Neural cell (in vitro differentiated cells): ENCODE measurements around the gene DNAAF5. TPM values are rescaled to one million over a fixed set of nuclear protein-coding genes. Genes with fewer than 3 reads are reported as not detected.

Experiments
- H2AFZ ChIP-seq: fragments of 200-600, 300-800 bp; sonication (generic), shearing (Covaris generic); 2 replicates; pipeline ENCODE4 v1.6.0; 2014; ENCODE audit warnings: low read depth, mild to moderate bottlenecking, antibody characterized with exemption, low read length, moderate library complexity
- H3F3A ChIP-seq: fragments of 200-600 bp; shearing (Covaris generic); 2 replicates; pipeline ENCODE4 v1.6.1; 2016; ENCODE audit warnings: mild to moderate bottlenecking, moderate library complexity, mixed read lengths, antibody characterized with exemption, low read length; ENCODE audit not compliant: insufficient read depth, poor library complexity, severe bottlenecking
- H3K27ac ChIP-seq: fragments of 200-600, 300-800 bp; sonication (generic), shearing (Covaris generic); 2 replicates; pipeline ENCODE4 v1.5.1; 2014; ENCODE audit warnings: mild to moderate bottlenecking, low read length, moderate library complexity
- H3K27me3 ChIP-seq: fragments of 300-800, 200-600 bp; sonication (generic), shearing (Covaris generic); 2 replicates; pipeline ENCODE4 v1.6.0; 2014; ENCODE audit warnings: mild to moderate bottlenecking, low read depth, low read length, moderate library complexity; ENCODE audit not compliant: insufficient read depth
- H3K36me3 ChIP-seq: fragments of 300-800, 200-600 bp; sonication (generic), shearing (Covaris generic); 2 replicates; pipeline ENCODE4 v1.5.1; 2014; ENCODE audit warnings: mild to moderate bottlenecking, antibody characterized with exemption, low read length, moderate library complexity; ENCODE audit not compliant: insufficient read depth
- H3K4me2 ChIP-seq: fragments of 300-800, 200-600 bp; sonication (generic), shearing (Covaris generic); 2 replicates; pipeline ENCODE4 v1.6.0; 2014; ENCODE audit warnings: mild to moderate bottlenecking, low read length
- H3K4me3 ChIP-seq: fragments of 300-800, 200-600 bp; sonication (generic), shearing (Covaris generic); 2 replicates; pipeline ENCODE4 v1.5.1; 2014; ENCODE audit warnings: mild to moderate bottlenecking, low read length, moderate library complexity
- H3K79me2 ChIP-seq: fragments of 200-600 bp; shearing (Covaris generic); replicated peaks from 2 replicates; pipeline ENCODE4 v1.6.0; 2014; ENCODE audit warnings: mild to moderate bottlenecking, low read length, moderate library complexity; ENCODE audit not compliant: insufficient read depth
- H3K9ac ChIP-seq: fragments of 300-800, 200-600 bp; sonication (generic), shearing (Covaris generic); 2 replicates; pipeline ENCODE4 v1.6.1; 2016; ENCODE audit warnings: mild to moderate bottlenecking, low read length, mixed read lengths
- H3K9me2 ChIP-seq: fragments of 200-600 bp; shearing (Covaris generic); 2 replicates; pipeline ENCODE4 v1.6.1; 2016; ENCODE audit warnings: mild to moderate bottlenecking, low read length, mixed read lengths; ENCODE audit not compliant: insufficient read depth
- H3K9me3 ChIP-seq: fragments of 200-600, 300-800 bp; sonication (generic), shearing (Covaris generic); 2 replicates; pipeline ENCODE4 v1.6.1; 2016; ENCODE audit warnings: mild to moderate bottlenecking, mixed run types, low read length, moderate library complexity, mixed read lengths
- H4K20me1 ChIP-seq: fragments of 200-600 bp; shearing (Covaris generic); 2 replicates; pipeline ENCODE4 v1.6.1; 2016; ENCODE audit warnings: mild to moderate bottlenecking, mixed run types; ENCODE audit not compliant: insufficient read depth
- CTCF ChIP-seq: fragments of 450-650 bp; IDR thresholded peaks from 2 replicates; pipeline ENCODE4 v1.5.1; 2014; ENCODE audit warnings: antibody characterized with exemption, mild to moderate bottlenecking, moderate library complexity; ENCODE audit not compliant: poor library complexity, severe bottlenecking
- EP300 ChIP-seq: fragments of 450-650 bp; conservative IDR thresholded peaks from 2 replicates; pipeline ENCODE4 v1.6.1; 2014; ENCODE audit warnings: antibody characterized with exemption, mild to moderate bottlenecking, moderate library complexity; ENCODE audit not compliant: poor library complexity, severe bottlenecking
- EZH2 ChIP-seq: fragments of 200-600, 300-800 bp; shearing (Covaris generic), sonication (generic); IDR thresholded peaks from 2 replicates; pipeline ENCODE4 v1.6.1; 2014; ENCODE audit warnings: antibody characterized with exemption, low read length, borderline replicate concordance, mild to moderate bottlenecking; ENCODE audit not compliant: insufficient read depth, poor library complexity, severe bottlenecking
- MXI1 ChIP-seq: fragments of 450-650 bp; conservative IDR thresholded peaks from 2 replicates; pipeline ENCODE4 v1.6.1; 2014; ENCODE audit warnings: antibody characterized with exemption, mild to moderate bottlenecking; ENCODE audit not compliant: poor library complexity, severe bottlenecking
- POLR2AphosphoS5 ChIP-seq: IDR thresholded peaks from 2 replicates; pipeline ENCODE4 v1.6.1; 2012
- RAD21 ChIP-seq: fragments of 450-650 bp; conservative IDR thresholded peaks from 2 replicates; pipeline ENCODE4 v1.6.1; 2014; ENCODE audit warnings: antibody characterized with exemption, mild to moderate bottlenecking, moderate library complexity
- REST ChIP-seq: IDR thresholded peaks from 2 replicates; pipeline ENCODE4 v1.6.1; 2012; ENCODE audit warnings: borderline replicate concordance
- SMC3 ChIP-seq: fragments of 450-650 bp; conservative IDR thresholded peaks from 2 replicates; pipeline ENCODE4 v1.6.1; 2014; ENCODE audit warnings: antibody characterized with exemption, mild to moderate bottlenecking, moderate library complexity; ENCODE audit not compliant: poor library complexity
- TAF1 ChIP-seq: IDR thresholded peaks from 2 replicates; pipeline ENCODE4 v1.6.1; 2012; ENCODE audit warnings: low read depth
- polyA plus RNA-seq: library from polyadenylated mRNA; depleted of rRNA; stranded (reverse); fragments of >200 nt; gene quantifications from 2 replicates; pipeline ENCODE4 v1.2.3, GENCODE V29; 2014

Gene DNAAF5
- polyA plus RNA-seq, 1 donor from 2014 or later: 5.3 TPM

- Histone ChIP-seq H4K20me1 (no peaks in the 10 kb centered on the region), H3K4me2 (no peak overlapping the region), H3K9me2 (no peaks in the 10 kb centered on the region), H3K4me3 (no peak overlapping the region), H3K27ac (no peak overlapping the region), H3F3A (no peaks in the 10 kb centered on the region), H3K79me2 (no peaks in the 10 kb centered on the region), H3K9ac (no peak overlapping the region), H3K27me3 (no peaks in the 10 kb centered on the region), H3K36me3 (no peaks in the 10 kb centered on the region), H2AFZ (no peak overlapping the region), H3K9me3 (no peaks in the 10 kb centered on the region)
- no peak for TF ChIP-seq POLR2AphosphoS5
- no peak for TF ChIP-seq EZH2
- TF ChIP-seq TAF1: no peak
- TF ChIP-seq MXI1: no peak
- TF ChIP-seq CTCF: no peak
- no peak for TF ChIP-seq RAD21
- no peak for TF ChIP-seq EP300
These were observed 33.1 kb downstream of the DNAAF5 start for GRCh38 chr7:759569-759968.

- no peak overlapping the region for H2AFZ ChIP-seq
- TF ChIP-seq EZH2 (no peak), TAF1 (no peak), CTCF (no peak), EP300 (no peak), SMC3 (no peak), RAD21 (no peak), POLR2AphosphoS5 (no peak), REST (no peak), MXI1 (no peak)
- no peaks in the 10 kb centered on the region for H3K27me3 ChIP-seq
- H4K20me1 ChIP-seq: no peaks in the 10 kb centered on the region
- H3K27ac ChIP-seq: no peak overlapping the region
- no peak overlapping the region for H3K9ac ChIP-seq
- no peaks in the 10 kb centered on the region for H3F3A ChIP-seq
- no peaks in the 10 kb centered on the region for H3K36me3 ChIP-seq
- no peak overlapping the region for H3K4me3 ChIP-seq
- no peaks in the 10 kb centered on the region for H3K9me3 ChIP-seq
- H3K79me2 ChIP-seq: no peaks in the 10 kb centered on the region
- no peak overlapping the region for H3K4me2 ChIP-seq
- no peaks in the 10 kb centered on the region for H3K9me2 ChIP-seq
These were observed 33.5 kb downstream of the DNAAF5 start for GRCh38 chr7:760006-760405.
